ENCODE measurements around the gene UBALD2.

DNA sequence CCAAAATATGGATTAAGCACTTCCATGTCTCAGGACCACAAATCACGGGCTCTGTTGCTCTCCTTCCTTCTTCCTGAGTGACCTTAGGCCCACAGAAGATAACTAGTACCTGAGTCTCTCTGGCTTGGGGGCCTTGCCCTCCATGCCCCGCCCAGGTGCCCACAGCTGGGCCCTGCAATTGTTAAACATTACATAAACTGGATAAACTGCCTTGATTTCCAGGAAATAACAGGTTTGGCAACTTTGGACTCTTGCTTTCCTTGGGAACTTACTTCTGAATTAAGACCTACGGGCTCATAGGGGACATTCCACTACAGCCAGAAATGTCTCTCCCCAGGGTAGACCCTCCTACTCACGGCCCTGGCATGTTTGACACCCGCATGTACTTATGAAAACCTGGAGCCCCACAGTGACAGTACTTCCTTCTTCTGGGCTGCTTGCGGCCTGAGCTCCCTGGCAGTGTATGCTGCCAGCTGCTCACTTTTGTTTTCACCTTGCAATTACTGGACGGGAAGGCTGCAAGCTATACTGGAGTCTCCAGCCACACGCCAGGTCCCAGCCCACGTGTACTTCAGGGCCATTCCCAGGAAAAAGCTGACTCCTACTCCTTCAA lies 2.3 kb upstream of the UBALD2 start:
- TF ChIP-seq POLR2A (IDR thresholded peaks at IDR 0.05; ENCODE audit: low read length) (no peak), GATA1 (IDR thresholded peaks at IDR 0.05; ENCODE audit: low read depth, low read length) (no peak)
